Fibroblast of skin of right quadriceps (primary cell): Measurements from ENCODE around the gene ELP2.
"Not testable (repeated sequence)": the region's sequence is repeated elsewhere in the genome, so short reads cannot be mapped to it uniquely, and the experiment has no call there.

Experiments used
- DNase-seq: peaks from one replicate; pipeline ENCODE4 v3.0.0-alpha.2; 2013

ELP2 gene

GRCh38 chr18:36167692-36168218 lies 38.1 kb downstream of the ELP2 start:
- DNase-seq: no peak

DNA sequence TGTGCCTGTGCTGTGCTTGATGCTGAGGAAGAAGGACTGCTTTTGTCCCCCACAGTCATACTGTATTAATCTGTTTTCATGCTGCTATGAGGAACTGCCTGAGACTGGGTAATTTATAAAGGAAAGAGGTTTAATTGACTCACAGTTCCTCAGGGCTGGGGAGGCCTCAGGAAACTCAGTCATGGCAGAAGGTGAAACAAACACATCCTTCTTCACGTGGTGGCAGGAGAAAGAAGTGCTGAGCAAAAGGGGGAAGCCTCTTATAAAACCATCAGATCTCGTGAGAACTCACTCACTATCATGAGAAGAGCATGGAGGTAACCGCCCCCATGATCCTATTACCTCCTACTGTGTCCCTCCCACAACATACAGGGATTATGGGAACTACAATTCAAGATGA lies 38.6 kb downstream of the ELP2 start:
- not testable (repeated sequence) for DNase-seq

DNA sequence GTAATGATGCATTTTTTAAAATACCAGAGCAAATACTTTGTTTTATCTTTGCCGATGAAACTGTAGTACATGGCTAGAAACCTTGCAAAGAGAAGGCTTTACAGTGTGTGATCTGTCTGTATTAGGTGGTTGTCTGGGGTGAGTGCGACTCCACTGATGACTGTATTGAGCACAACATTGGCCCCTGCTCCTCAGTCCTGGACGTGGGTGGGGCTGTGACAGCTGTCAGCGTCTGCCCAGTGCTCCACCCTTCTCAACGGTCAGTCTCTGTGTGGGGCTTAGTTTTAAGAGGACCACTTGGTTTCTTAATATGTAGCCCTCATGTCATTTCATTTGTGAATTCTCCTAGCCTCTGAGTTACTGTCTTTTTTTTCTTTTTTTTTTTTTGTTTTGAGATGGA lies 40.2 kb downstream of the ELP2 start:
- no peak for DNase-seq

DNA sequence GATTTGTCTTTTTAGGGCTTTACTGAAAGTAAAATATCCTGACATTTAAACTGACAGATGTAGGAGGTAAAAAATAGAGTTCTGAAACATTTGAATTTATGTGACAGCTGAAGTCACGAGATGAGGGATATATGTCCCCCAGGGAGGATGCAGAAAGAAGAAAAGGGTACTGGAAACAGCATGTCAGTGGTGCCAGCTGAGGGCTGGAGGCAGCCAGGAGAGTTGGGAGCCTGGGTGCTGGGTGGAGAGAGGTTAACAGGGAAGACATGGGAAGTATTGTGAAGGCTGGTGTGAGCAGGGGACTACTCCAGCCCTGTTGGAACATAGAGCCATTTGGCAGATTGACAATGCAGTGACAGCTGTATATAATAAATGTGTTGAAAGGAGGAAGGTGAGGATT lies 45.8 kb downstream of the ELP2 start:
- no peak for DNase-seq

GRCh38 chr18:36176177-36176584 lies 46.5 kb downstream of the ELP2 start:
- DNase-seq: no peak

GRCh38 chr18:36176711-36177110 lies 47.0 kb downstream of the ELP2 start:
- peak; percentile 50 for DNase-seq

DNA sequence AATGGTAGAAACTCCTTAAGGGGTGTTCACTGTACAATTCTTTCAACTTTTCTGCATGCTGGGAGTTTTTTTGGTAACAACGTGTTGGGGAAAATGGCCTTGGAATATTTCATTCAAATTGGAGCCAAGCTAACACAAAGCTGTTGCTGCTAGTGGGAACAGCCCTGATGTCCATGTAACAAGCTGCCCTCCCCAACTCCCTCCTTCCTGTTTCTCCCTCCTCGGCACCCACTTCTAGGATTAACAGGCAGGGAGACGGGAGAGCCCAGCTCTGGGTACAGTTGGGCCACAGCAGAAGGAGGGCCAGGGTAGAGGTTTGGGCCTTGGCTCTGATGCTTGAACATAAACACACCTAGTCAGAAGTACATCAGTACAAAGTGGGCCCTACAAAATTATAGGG lies 48.2 kb downstream of the ELP2 start:
- DNase-seq: no peak

GRCh38 chr18:36179562-36180355 lies 50.1 kb downstream of the ELP2 start:
- peak; percentile 81 for DNase-seq

DNA sequence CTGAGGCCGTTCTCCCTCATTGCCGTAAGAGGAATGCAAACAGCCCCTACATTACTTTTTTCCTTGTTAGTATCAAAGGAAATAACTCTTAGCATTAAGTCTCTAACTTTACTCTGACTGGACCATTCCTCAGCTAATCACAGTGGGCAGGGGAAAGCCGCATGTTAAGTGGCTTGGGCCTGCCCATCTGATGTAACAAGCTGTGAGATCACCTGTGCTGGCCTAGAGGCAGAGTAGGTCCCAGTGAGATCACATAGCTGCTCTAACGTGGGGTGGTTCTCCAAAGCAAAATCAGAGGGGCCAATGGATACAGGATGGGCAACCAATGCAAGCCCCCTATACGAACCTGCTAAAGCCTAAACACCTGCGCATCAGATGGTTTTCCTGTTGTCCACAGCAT lies 51.7 kb downstream of the ELP2 start:
- no peak for DNase-seq

DNA sequence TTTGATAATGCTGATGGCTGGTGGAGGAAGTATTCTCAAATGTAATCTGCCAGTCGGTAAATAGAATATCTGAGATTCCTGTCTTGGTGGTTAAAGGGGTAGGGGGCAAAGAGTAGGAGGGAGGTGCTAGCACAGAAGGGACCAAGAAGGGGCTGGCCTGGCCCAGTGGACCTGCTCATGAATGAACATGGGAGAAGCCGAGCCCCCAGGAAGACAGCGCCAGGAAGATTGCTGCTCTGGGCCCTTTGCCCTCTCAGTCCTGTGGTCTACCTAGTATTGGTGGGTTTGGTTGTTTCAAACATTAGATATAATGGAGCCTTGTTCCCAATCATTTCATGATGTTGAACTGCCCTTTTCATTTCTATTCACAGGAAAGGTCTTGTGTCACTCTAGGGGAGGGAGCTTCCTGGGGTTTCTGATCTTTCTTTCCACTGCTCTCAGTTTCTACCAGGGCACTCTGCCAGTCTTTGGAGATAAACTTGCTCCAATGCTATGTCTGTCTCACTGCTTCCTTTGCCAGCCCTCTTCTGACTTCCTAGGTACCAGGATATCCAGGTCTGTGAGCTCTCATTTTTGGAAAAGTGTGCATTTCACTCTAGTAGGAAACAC lies 52.3 kb downstream of the ELP2 start:
- DNase-seq: no peak

GRCh38 chr18:36183033-36183432 lies 53.3 kb downstream of the ELP2 start:
- DNase-seq: no peak

GRCh38 chr18:36183987-36184386 lies 54.3 kb downstream of the ELP2 start:
- DNase-seq: no peak

- no peak for DNase-seq
Measured at GRCh38 chr18:36185157-36185556, 55.5 kb downstream of the ELP2 start.

- DNase-seq: no peak
Measured at GRCh38 chr18:36185901-36186460, 56.3 kb downstream of the ELP2 start.

- DNase-seq: no peak
Measured at GRCh38 chr18:36186461-36187192, 56.9 kb downstream of the ELP2 start.

DNA sequence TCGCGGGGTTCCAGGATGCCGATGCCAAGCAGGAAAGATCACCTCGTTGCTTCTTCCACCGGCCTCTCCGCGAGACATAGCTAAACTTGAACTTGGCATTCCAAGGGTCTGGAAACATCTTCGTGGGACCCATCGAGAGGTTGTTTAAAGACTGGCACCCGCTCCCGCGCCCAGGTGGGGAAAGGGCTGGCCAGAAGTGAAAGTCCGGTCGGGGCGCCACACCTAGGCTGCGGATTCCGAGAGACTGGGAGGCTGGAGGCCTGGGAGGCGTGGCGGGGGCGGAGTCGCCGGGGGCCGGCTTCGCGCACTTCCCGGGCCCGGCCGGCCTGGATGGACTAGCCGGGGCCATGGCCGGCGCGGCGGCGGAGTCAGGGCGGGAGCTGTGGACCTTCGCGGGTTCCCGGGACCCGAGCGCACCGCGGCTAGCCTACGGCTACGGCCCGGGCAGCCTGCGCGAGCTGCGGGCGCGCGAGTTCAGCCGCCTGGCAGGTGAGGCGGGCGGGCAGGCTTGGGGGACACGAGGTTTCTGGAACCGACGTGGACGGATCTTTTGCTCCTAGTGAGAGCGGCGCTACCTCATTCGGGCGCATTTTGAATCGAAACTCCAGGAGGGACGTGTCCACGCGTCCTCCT lies 57.6 kb downstream of the ELP2 start, which contains the start of gene MOCOS:
Gene MOCOS, plus strand, starts transcription at position 305 of the 633 bp plus-strand sequence. Its CDS starts 43 bp downstream, at position 348.
- DNase-seq: peak; percentile 38

DNA sequence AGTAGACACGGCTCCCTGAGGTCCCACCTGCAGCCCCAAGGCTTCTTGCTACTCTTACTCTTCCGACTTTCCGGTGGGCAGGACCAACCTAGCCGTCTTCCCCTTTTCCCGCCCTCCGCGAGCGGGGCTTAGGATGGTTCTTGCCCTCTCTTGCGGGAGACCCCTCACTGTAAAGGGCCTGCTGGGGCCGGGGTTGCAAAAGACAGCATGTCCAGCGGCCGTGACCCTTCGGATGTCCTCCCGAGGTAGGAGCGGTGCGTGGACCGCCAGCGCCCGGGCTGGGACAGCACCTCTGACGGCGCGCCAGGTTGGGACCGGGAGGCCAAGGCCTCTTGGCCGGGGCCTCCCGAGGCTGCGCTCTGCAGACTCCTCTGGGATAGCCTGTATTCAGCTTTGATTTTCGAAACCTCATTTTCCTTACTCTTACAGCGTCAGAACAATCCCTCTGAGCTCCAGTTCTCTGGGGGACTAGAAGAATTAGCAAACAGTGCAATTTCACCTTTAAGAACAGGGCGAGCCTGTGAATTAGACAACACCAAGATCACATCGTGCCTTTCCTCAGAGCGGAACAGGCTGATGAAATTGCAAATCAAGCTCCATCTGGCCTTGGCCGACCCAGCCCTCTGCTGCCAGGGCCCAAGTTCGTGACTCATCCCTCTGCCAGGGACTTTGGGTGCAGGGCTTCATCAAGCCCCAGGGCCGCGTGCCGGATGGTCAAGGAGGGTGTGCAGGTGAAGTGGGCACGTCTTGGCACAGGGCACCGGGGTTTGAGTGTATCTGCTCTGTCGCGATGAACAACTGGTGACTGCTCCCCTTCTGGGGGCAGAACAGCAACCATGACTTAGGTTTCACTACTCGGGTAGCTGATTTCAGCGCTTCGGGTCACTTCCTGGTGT lies 58.4 kb downstream of the ELP2 start:
- peak; percentile 34 for DNase-seq

- no peak for DNase-seq
Measured at GRCh38 chr18:36188916-36189315, 59.2 kb downstream of the ELP2 start.

- no peak for DNase-seq
Measured at GRCh38 chr18:36189486-36189885, 59.8 kb downstream of the ELP2 start.

GRCh38 chr18:36191286-36191685 lies 61.6 kb downstream of the ELP2 start:
- no peak for DNase-seq

- no peak for DNase-seq
Measured at GRCh38 chr18:36191711-36192110, 62.0 kb downstream of the ELP2 start.
